CD4-positive, alpha-beta T cell treated with Interleukin-12 subunit alpha and Interleukin-12 subunit beta, for 1 hour (primary cell): ENCODE measurements around the gene CRYBG1.
"Not testable (repeated sequence)": the region's sequence is repeated elsewhere in the genome, so short reads cannot be mapped to it uniquely, and the experiment has no call there.

Experiments used
- DNase-seq: peaks from one replicate; pipeline ENCODE4 v3.0.0-alpha.2; 2020

CRYBG1 gene

GRCh38 chr6:106556368-106556960 lies 195.9 kb downstream of the CRYBG1 start:
- peak; percentile 58 for DNase-seq

GRCh38 chr6:106557837-106558236 lies 197.3 kb downstream of the CRYBG1 start:
- DNase-seq = no peak

GRCh38 chr6:106558364-106558763 lies 197.8 kb downstream of the CRYBG1 start:
- DNase-seq = no peak

- not testable (repeated sequence) for DNase-seq
Measured at GRCh38 chr6:106559659-106560058, 199.1 kb downstream of the CRYBG1 start.

- DNase-seq = no peak
Measured at GRCh38 chr6:106560996-106561685, 200.6 kb downstream of the CRYBG1 start.

- no peak for DNase-seq
Measured at GRCh38 chr6:106561686-106562405, 201.3 kb downstream of the CRYBG1 start.

- no peak for DNase-seq
Measured at GRCh38 chr6:106563614-106564013, 203.1 kb downstream of the CRYBG1 start.

- DNase-seq = no peak
Measured at GRCh38 chr6:106564476-106564875, 204.0 kb downstream of the CRYBG1 start.

- no peak for DNase-seq
Measured at GRCh38 chr6:106568530-106568929, 208.0 kb downstream of the CRYBG1 start.

- no peak for DNase-seq
Measured at GRCh38 chr6:106569428-106569827, 208.9 kb downstream of the CRYBG1 start.

GRCh38 chr6:106572436-106572835 lies 211.9 kb downstream of the CRYBG1 start:
- DNase-seq = no peak

GRCh38 chr6:106572875-106573585 lies 212.5 kb downstream of the CRYBG1 start:
- DNase-seq = no peak

GRCh38 chr6:106574741-106575458 lies 214.4 kb downstream of the CRYBG1 start:
- no peak for DNase-seq

- DNase-seq = no peak
Measured at GRCh38 chr6:106579281-106579680, 218.8 kb downstream of the CRYBG1 start.

GRCh38 chr6:106581468-106581867 lies 221.0 kb downstream of the CRYBG1 start:
- no peak for DNase-seq

GRCh38 chr6:106586815-106587415 lies 226.4 kb downstream of the CRYBG1 start:
- no peak for DNase-seq

- DNase-seq = not testable (repeated sequence)
Measured at GRCh38 chr6:106588937-106589336, 228.4 kb downstream of the CRYBG1 start.

- DNase-seq = no peak
Measured at GRCh38 chr6:106591111-106591825, 230.8 kb downstream of the CRYBG1 start.

- DNase-seq = no peak
Measured at GRCh38 chr6:106599440-106599839, 238.9 kb downstream of the CRYBG1 start.

- no peak for DNase-seq
Measured at GRCh38 chr6:106600329-106600728, 239.8 kb downstream of the CRYBG1 start.

GRCh38 chr6:106608080-106608668 lies 247.7 kb downstream of the CRYBG1 start:
- peak; percentile 56 for DNase-seq
